Upper lobe of right lung (tissue), 1 donor: Measurements from ENCODE around the gene ARF1. TPM values are rescaled to one million over a fixed set of nuclear protein-coding genes. Genes with fewer than 3 reads are reported as not detected.

Source experiments
- ATAC-seq: fragments of 200-7000 bp; cut with Tn5 transposase; one replicate; pipeline ENCODE4 v1.9.1; 2020; ENCODE audit warnings: mild to moderate bottlenecking, moderate library complexity
- DNase-seq: peaks from one replicate; pipeline ENCODE4 v3.0.0-alpha.2; 2020
- H3K27ac ChIP-seq: fragments of 200-600 bp; one replicate; pipeline ENCODE4 v1.8.0; 2022
- H3K27me3 ChIP-seq: fragments of 200-600 bp; one replicate; pipeline ENCODE4 v1.8.0; 2022; ENCODE audit warnings: mild to moderate bottlenecking
- H3K36me3 ChIP-seq: fragments of 200-600 bp; one replicate; pipeline ENCODE4 v1.8.0; 2022
- H3K4me1 ChIP-seq: fragments of 200-600 bp; one replicate; pipeline ENCODE4 v1.8.0; 2022
- H3K4me3 ChIP-seq: fragments of 200-600 bp; one replicate; pipeline ENCODE4 v1.8.0; 2022; ENCODE audit warnings: mild to moderate bottlenecking
- H3K9me3 ChIP-seq: fragments of 200-600 bp; one replicate; pipeline ENCODE4 v1.8.0; 2022
- intact Hi-C: fragments of 100-400 bp; cut with DNase I; formaldehyde crosslinking; loops from one replicate; pipeline ENCODE4 v1.11.0; 2022
- total RNA-seq: library from RNA; stranded (reverse); fragmentation: NEBNext Ultra II Directional; extraction: Animal tissue kit (Norgen Biotek cat#: 25700); gene quantifications from one replicate; pipeline ENCODE4 v1.2.1, GENCODE V29; 2021
- TF ChIP-seq, protein P1 (sequence below): fragments of 200-600 bp; IDR thresholded peaks from one replicate; pipeline ENCODE4 v1.8.0; 2022; ENCODE audit warnings: antibody characterized with exemption
- donor health status: DM: no; HTN: yes; CAD: no; lungs with severe emphysema.

The ARF1 gene
- total RNA-seq, 1 donor from 2014 or later, result 397 TPM

DNA sequence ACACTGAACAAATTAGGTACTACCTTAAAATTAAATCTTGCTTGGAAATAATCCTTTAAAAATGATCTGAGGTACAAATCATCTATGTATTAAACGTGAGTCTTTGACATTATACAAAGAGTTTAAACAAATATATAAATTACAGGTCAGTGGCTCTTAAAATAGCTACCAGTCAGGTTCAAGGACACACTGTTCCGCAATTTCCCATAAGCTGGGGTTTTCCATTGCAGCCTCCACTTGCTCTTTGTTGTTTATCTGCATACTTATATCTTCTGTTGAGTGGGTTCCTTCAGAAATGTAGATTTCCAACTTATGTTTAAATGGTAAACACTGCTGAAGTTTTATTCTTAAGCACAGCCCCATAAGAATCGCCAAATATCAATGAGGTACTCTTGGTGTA is 32.3 kb downstream of the ARF1 start:
- ATAC-seq (no peak), DNase-seq (no peak)
- no peak overlapping the region for H3K27ac ChIP-seq
- H3K9me3 ChIP-seq, result no peaks in the 10 kb centered on the region
- intact Hi-C loops, result no loop called here
- peaks cover 11% of the 10 kb centered on the region for H3K4me1 ChIP-seq
- H3K4me3 ChIP-seq, result no peak overlapping the region
- TF ChIP-seq, protein P1, sequence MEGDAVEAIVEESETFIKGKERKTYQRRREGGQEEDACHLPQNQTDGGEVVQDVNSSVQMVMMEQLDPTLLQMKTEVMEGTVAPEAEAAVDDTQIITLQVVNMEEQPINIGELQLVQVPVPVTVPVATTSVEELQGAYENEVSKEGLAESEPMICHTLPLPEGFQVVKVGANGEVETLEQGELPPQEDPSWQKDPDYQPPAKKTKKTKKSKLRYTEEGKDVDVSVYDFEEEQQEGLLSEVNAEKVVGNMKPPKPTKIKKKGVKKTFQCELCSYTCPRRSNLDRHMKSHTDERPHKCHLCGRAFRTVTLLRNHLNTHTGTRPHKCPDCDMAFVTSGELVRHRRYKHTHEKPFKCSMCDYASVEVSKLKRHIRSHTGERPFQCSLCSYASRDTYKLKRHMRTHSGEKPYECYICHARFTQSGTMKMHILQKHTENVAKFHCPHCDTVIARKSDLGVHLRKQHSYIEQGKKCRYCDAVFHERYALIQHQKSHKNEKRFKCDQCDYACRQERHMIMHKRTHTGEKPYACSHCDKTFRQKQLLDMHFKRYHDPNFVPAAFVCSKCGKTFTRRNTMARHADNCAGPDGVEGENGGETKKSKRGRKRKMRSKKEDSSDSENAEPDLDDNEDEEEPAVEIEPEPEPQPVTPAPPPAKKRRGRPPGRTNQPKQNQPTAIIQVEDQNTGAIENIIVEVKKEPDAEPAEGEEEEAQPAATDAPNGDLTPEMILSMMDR, result no peak
- H3K27me3 ChIP-seq, result no peaks in the 10 kb centered on the region
- no peaks in the 10 kb centered on the region for H3K36me3 ChIP-seq

DNA sequence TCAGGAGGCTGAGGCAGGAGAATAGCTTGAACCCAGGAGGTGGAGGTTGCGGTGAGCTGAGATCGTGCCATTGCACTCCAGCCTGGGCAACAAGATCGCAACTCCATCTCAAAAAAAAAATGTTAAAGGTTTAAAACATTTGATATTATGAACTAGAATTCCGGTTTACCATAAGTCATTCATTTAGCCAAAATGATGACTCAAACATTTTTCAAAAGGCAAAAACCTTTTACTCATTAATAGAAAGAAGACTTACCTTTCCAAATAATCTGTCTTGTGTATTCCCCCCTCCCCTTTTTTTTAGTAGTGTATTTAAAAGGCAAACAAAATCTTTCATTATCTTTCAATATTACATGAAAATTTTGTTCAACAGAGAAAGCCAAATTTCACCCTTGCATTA is 34.8 kb downstream of the ARF1 start:
- H3K4me1 ChIP-seq, result no peaks in the 10 kb centered on the region
- no peak overlapping the region for H3K4me3 ChIP-seq
- no peaks in the 10 kb centered on the region for H3K36me3 ChIP-seq
- H3K27me3 ChIP-seq, result no peaks in the 10 kb centered on the region
- H3K27ac ChIP-seq, result no peak overlapping the region
- ATAC-seq, result no peak
- intact Hi-C loops, result no loop called here
- TF ChIP-seq, protein P1, result no peak
- no peaks in the 10 kb centered on the region for H3K9me3 ChIP-seq
- DNase-seq, result no peak

DNA sequence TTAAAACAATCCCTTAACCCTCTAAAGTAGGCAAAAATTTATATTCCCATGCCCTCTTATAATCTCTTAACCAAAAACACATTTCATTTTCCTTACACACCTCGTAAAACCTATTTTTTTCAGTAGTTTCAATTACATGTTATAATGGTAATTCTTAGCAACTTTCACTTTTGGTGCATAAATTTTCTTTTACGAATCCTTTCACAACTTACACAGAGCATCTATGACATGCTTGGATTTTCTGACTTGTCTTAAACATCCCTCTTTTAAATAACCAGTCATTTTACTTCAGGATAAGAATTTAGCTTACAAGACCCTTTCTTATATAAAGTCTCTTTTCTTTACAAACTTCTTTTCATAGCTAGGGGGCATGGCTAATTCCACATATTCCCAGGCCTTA is 35.5 kb downstream of the ARF1 start:
- DNase-seq (no peak), ATAC-seq (no peak)
- no peaks in the 10 kb centered on the region for H3K4me1 ChIP-seq
- no peaks in the 10 kb centered on the region for H3K36me3 ChIP-seq
- TF ChIP-seq, protein P1, result no peak
- intact Hi-C loops, result no loop called here
- H3K4me3 ChIP-seq, result no peak overlapping the region
- no peak overlapping the region for H3K27ac ChIP-seq
- no peaks in the 10 kb centered on the region for H3K9me3 ChIP-seq
- H3K27me3 ChIP-seq, result no peaks in the 10 kb centered on the region

DNA sequence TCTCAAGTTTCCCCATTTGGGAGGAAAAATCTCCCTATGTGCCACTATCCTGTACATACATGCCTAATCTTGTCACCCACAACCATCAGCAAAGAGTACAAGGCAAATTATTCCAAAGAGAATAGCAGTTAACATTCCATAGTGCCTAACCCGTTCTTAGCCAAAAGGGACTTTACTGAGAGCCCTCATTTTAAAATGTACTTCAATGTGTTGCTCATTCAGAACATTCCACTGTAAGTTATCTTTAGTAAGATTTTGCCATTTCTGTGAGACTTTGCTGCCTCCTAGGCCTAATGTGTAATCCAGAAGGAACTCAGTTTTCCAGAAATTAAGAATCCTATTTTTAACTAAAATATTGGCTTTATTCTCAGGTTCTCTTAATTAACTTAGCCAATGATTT is 37.8 kb downstream of the ARF1 start:
- Histone ChIP-seq H3K27me3 (no peaks in the 10 kb centered on the region), H3K27ac (no peak overlapping the region), H3K36me3 (no peaks in the 10 kb centered on the region), H3K9me3 (no peaks in the 10 kb centered on the region), H3K4me1 (no peaks in the 10 kb centered on the region), H3K4me3 (no peak overlapping the region)
- intact Hi-C loops, result no loop called here
- DNase-seq (no peak), ATAC-seq (no peak)
- TF ChIP-seq, protein P1, result no peak

DNA sequence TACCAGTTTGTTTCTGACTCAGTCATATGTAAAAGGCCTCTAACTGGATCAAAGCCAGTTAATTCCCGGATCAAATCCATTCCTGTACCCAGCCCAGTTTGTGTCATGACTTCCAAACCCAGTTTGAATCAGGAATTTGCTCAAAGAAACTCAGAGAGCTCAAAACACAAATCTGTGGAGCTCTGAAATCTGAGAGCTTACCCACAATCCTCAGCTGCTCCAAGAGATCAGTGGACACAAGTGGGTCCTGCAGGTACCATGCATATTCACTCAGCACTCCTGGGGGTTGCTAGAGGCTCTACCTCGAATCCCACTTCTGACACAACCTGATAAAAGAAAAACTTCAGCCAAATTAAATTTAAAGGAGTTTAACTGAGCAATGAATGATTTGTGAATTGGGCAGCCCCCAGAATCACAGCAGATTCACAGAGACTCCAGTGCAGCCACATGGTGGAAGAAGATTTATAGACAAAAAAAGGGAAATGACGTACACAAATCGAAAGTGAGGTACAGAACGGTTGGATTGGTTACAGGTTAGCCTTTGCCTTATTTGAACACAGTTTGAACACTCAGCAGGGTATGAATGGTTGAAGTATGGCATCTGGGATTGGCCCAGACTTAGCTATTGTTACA is 38.5 kb downstream of the ARF1 start:
- intact Hi-C loops, result no loop called here
- no peak for ATAC-seq
- Histone ChIP-seq H3K27ac (no peak overlapping the region), H3K27me3 (no peaks in the 10 kb centered on the region), H3K9me3 (no peaks in the 10 kb centered on the region), H3K4me3 (no peak overlapping the region), H3K36me3 (no peaks in the 10 kb centered on the region), H3K4me1 (no peaks in the 10 kb centered on the region)
- DNase-seq, result no peak
- TF ChIP-seq, protein P1, result no peak

DNA sequence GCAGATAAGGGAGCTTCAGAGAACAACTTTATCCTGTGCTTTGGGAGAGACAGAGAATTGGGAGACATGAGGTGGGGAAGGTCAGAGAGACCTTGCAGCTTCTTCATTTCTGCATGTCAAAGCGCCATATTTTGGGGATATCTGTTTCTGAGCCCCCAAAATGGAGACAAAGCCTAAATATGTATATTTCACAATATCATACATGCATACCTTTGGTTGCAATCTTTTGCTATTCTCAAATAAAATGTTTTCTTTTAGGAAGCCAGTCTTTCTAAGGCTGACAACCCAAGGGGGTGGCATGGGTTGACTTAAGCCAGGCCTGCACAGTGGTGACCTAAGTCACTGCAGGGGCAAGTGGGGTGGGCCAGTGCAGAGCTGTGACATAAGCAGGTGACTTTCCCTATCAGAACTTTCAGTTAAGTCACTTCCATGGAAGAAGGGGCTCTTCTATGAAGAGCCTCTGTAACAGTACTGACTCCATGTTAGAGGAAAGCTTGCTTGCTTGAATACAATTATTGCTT is 40.5 kb downstream of the ARF1 start:
- Histone ChIP-seq H3K9me3 (no peaks in the 10 kb centered on the region), H3K4me1 (no peaks in the 10 kb centered on the region), H3K27ac (no peak overlapping the region), H3K4me3 (no peak overlapping the region), H3K36me3 (no peaks in the 10 kb centered on the region), H3K27me3 (no peaks in the 10 kb centered on the region)
- no peak for DNase-seq
- ATAC-seq, result no peak
- TF ChIP-seq, protein P1, result no peak
- intact Hi-C loops, result no loop called here
